HAP-1 (cell line): ENCODE measurements around the gene STOM.
A peak's percentile ranks its signal among the peaks of the same experiment; 100 is the strongest.
"Not testable (repeated sequence)": the region's sequence is repeated elsewhere in the genome, so short reads cannot be mapped to it uniquely, and the experiment has no call there.

ENCODE experiments used
- DNase-seq, 2 experiments: peaks; one replicate each; pipeline ENCODE4 v3.0.0-alpha.2; 2016 to 2020; ENCODE audit warnings: low spot score in 2 of 2
- H3K27me3 ChIP-seq: fragments of 250-450 bp; sonication (Bioruptor Pico); 2 replicates; pipeline ENCODE4 v1.5.1; 2020; ENCODE audit warnings: low read depth, mild to moderate bottlenecking, moderate library complexity
- H3K36me3 ChIP-seq: fragments of 250-450 bp; sonication (Bioruptor Pico); replicated peaks from 2 replicates; pipeline ENCODE4 v1.5.1; 2020; ENCODE audit warnings: mild to moderate bottlenecking
- H3K4me1 ChIP-seq: fragments of 250-450 bp; sonication (Bioruptor Pico); 2 replicates; pipeline ENCODE4 v1.5.1; 2020; ENCODE audit warnings: mild to moderate bottlenecking
- H3K4me3 ChIP-seq: fragments of 250-450 bp; sonication (Bioruptor Pico); 2 replicates; pipeline ENCODE4 v1.5.1; 2020; ENCODE audit warnings: mild to moderate bottlenecking, moderate library complexity
- H3K9me3 ChIP-seq: fragments of 250-450 bp; sonication (Bioruptor Pico); 2 replicates; pipeline ENCODE4 v1.5.1; 2020; ENCODE audit warnings: mild to moderate bottlenecking, moderate library complexity
- in situ Hi-C: fragments of 300-500 bp; cut with MboI; formaldehyde crosslinking; loops from 3 replicates; pipeline ENCODE4 v1.14.3; 2020; ENCODE audit warnings: low sequenced_read_pairs, inconsistent platforms, mixed read lengths

The STOM gene, protein sequence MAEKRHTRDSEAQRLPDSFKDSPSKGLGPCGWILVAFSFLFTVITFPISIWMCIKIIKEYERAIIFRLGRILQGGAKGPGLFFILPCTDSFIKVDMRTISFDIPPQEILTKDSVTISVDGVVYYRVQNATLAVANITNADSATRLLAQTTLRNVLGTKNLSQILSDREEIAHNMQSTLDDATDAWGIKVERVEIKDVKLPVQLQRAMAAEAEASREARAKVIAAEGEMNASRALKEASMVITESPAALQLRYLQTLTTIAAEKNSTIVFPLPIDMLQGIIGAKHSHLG

DNA sequence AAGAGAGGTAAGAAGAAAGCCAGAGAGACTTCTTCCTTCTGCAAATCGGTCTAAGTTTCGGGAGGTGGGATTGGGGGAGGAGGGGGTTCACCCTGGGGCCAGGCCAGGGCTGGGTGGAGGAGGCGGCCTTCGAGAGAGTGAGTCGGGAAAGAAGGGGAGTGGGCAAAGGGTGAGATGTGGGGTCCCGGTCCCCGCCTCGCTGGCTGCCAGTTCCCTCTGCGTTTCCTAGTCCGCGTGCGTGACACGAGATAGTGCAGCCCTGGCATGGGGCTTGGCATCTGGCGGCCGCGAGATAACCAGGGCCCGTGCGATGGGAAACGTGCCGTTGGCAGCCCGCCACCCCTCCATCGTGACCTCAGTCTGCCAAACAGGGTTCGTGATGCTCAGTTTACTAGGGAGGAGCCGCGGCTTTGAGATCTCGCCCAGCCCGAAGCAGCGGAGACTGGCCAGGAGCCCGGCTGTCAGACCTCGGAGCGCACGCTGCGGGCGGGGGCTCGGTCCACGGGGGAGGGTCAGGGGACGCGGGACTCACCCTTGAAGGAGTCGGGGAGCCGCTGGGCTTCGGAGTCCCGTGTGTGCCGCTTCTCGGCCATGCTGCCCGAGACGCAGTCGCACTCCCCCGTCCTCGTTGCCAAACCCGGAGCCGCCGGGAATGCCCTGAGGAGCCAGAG is at the start of gene STOM:
Gene STOM (minus strand): TSS at position 656 of the 671 bp plus-strand sequence. CDS start 63 bp downstream, at position 593.
- H3K36me3 ChIP-seq, result no peaks in the 10 kb centered on the region

DNA sequence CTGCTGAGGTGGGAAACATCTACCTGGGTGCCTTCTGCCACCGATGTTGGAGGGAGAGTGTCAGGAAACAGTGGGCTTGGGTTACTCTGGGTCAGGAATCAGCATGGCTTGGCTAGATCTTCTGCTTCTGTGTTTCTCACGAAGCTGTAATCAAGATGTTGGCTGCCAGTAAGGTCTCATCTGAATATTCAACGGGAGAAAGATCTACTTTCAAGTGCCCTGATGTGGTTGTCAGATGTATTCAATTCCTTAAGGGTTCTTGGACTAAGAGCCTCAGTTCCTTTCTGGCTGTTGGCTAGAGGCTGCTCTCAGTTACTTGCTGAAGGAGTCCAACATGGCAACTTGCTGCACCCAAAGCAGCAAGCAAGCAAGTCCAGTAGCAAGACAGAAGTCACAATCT is 41.9 kb upstream of the STOM start:
- Histone ChIP-seq H3K27me3 (peaks cover 8% of the 10 kb centered on the region; the same call in 1 of the 2 replicates), H3K36me3 (no peaks in the 10 kb centered on the region), H3K9me3 (no peaks in the 10 kb centered on the region), H3K4me1 (no peaks in the 10 kb centered on the region), H3K4me3 (no peak overlapping the region)
- in situ Hi-C loops, result no loop called here
- DNase-seq, result no peak

More for the DNA sequence above, at the start of gene STOM:
- Histone ChIP-seq H3K4me1 (peaks cover 20% of the 10 kb centered on the region), H3K27me3 (no peaks in the 10 kb centered on the region), H3K9me3 (no peaks in the 10 kb centered on the region), H3K4me3 (peak within 1 kb of the TSS; percentile 71)
- DNase-seq, result peak; percentile 25 to 72
- in situ Hi-C loops, result no loop called here

DNA sequence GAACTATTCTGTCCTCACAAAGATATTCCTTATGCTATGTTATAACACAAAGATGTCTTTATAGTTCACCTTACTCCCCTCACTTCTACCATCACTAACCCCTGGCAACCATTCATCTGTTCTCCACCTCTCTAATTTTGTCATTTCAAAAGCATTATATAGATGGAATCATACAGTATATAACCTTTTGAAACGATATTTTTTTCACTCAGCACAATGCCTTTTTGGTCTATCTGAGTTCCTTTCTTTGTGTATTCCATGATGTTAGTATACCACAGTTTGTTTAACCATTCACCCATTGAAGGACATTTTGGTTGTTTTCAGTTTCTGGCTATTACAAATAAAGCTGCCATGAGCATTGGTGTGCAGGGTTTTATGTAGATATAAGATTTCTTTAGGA is 35.8 kb upstream of the STOM start:
- Histone ChIP-seq H3K4me1 (no peaks in the 10 kb centered on the region), H3K4me3 (no peak overlapping the region), H3K36me3 (no peaks in the 10 kb centered on the region), H3K27me3 (peaks cover 8% of the 10 kb centered on the region; the same call in 1 of the 2 replicates), H3K9me3 (peaks cover 7% of the 10 kb centered on the region; the same call in 1 of the 2 replicates)
- in situ Hi-C loops, result no loop called here
- no peak for DNase-seq

DNA sequence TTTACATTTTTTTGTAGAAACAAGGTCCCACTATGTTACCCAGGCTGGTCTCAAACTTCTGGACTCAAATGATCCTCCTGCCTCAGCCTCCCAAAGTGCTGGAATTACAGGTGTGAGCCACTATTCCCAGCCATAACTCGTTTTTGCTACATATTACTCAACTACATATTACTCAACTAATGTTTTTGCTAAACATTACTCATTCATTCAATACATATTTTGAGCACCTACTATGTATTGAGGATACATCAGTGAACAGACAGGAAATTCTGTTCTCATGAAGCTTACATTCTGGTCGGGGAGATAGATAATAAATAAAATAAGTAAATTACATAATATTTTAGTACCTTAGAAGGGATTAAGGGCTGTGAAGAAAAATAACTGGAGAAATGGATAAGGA is 34.9 kb upstream of the STOM start:
- in situ Hi-C loops, result no loop called here
- peaks cover 7% of the 10 kb centered on the region; the same call in 1 of the 2 replicates for H3K9me3 ChIP-seq
- H3K4me1 ChIP-seq, result no peaks in the 10 kb centered on the region
- H3K4me3 ChIP-seq, result no peak overlapping the region
- DNase-seq, result no peak
- H3K27me3 ChIP-seq, result peaks cover 5% of the 10 kb centered on the region; the same call in 1 of the 2 replicates
- no peaks in the 10 kb centered on the region for H3K36me3 ChIP-seq

DNA sequence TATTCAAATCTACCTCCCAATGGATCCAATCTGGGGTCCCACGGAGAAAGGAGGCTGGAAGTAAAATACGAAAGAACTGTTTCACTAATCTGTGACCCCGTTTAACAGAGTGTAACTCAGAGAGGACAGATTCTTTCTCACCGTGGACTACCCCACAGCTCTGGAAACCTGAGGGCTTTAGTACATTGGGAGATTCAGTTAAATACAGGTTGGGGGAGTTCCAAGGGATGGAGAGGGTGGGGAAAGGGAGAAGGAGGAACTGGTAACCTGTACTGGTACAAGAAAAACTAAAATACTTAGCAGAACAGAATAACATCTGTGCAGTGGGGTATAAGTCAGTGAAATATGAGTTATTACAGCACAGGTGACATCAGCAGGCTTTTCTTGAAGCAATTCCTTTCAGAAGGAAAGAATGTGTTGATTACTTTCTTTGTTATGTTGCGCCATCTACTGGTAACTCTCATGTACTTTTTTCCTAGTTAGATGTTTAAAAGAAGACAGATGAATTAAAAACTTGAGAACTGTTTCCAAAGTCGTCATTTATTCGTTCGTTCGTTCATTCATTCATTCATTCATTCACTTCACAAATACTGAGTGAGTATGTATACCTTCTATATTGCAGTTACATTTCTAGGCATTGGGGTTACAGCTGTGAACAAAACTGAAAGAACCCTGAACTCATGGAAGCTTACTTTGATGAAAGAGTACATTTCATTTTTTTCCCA is 30.0 kb upstream of the STOM start:
- DNase-seq, result peak in 1 of 2 experiments; percentile 70
- H3K27me3 ChIP-seq, result no peaks in the 10 kb centered on the region
- H3K4me3 ChIP-seq, result no peak overlapping the region
- no peaks in the 10 kb centered on the region for H3K4me1 ChIP-seq
- H3K36me3 ChIP-seq, result no peaks in the 10 kb centered on the region
- in situ Hi-C loops, result loop anchor here (5.0 to 25.0 kb wide), 4 partner anchors 78 to 663 kb away; no protein-coding TSS in a partner anchor
- H3K9me3 ChIP-seq, result 0 out of 2 replicates have a peak, but pooled peaks cover 3% of the 10 kb centered on the region

DNA sequence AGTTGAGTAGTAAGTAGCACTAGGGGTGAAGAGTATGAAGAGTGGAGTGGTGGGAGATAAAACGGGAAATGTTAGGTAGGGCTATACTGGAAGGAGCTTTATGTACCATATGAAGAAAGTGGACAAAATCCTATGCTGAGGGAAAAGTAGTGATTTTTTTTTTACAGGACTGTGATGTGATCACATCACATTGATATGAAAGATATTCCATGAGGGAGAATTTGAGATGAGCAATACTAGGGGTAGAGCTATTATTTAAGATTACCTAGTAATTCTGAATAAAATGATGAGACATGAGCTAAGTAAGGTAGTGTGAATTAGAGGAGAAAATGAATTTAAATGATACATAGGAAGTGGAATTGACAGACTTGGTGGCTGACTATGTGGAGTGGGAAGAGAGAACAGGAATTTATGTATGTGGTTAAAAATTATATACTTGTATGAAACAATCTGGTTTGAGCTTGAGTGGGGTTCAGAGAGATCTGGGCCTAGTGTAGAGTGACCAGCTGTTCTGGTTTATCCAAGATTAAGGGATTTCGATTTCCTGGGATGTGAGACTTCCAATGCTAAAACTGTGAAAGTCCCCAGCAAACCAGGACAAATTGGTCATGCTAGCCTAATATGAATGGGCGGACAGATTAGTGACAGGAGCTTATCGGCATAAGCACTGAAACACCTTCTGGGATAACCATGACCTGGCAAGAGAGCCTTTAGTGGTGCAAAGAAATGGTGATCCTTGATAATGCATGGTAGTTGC is 29.3 kb upstream of the STOM start:
- no peaks in the 10 kb centered on the region for H3K36me3 ChIP-seq
- DNase-seq, result no peak
- H3K9me3 ChIP-seq, result 0 out of 2 replicates have a peak, but pooled peaks cover 3% of the 10 kb centered on the region
- no peak overlapping the region for H3K4me3 ChIP-seq
- in situ Hi-C loops, result loop anchor here (5.0 to 25.0 kb wide), 4 partner anchors 77 to 662 kb away; no protein-coding TSS in a partner anchor
- no peaks in the 10 kb centered on the region for H3K4me1 ChIP-seq
- no peaks in the 10 kb centered on the region for H3K27me3 ChIP-seq

DNA sequence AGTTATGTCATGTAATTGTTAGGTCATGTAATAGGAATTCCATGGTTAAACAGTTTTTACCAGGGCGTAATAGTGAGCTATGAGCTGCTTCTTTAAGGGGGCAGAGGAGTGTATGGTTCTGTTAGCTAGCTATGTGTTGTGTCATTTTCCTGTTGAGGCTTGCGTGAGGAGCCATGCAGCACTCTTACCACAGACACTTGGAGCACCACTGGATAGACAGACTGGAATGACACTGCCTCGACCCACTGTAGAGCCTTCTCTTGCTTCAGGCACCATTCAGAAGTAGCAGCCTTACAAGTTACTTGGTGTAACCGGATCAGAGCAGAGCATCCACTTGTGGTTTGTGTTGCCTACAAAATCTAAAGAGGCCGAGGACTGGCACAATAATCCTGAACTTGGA is 28.3 kb upstream of the STOM start:
- no peaks in the 10 kb centered on the region for H3K4me1 ChIP-seq
- H3K4me3 ChIP-seq, result no peak overlapping the region
- no peaks in the 10 kb centered on the region for H3K36me3 ChIP-seq
- in situ Hi-C loops, result loop anchor here (5.0 to 25.0 kb wide), 4 partner anchors 76 to 661 kb away; no protein-coding TSS in a partner anchor
- DNase-seq, result no peak
- 0 out of 2 replicates have a peak, but pooled peaks cover 3% of the 10 kb centered on the region for H3K9me3 ChIP-seq
- H3K27me3 ChIP-seq, result no peaks in the 10 kb centered on the region

DNA sequence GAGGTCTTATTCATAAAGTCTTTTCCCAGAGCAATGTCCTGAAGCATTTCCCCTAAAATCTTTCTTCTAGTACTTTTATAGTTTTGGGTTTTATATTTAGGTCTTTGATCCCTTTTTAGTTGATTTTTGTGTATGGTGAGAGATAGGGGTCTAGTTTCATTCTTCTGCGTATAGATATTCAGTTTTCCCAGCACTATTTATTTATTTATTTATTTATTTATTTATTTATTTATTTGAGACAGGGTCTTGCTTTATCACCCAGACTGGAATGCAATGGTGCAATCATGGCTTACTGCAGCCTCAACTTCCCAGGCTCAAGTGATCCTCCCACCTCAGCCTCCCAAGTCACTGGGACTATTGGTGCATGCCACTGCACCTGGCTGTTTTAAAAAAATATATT is 27.2 kb upstream of the STOM start:
- not testable (repeated sequence) for H3K36me3 ChIP-seq, H3K9me3 ChIP-seq, H3K4me1 ChIP-seq, H3K27me3 ChIP-seq, H3K4me3 ChIP-seq, DNase-seq
- in situ Hi-C loops, result loop anchor here (5.0 to 25.0 kb wide), 4 partner anchors 75 to 660 kb away; no protein-coding TSS in a partner anchor

DNA sequence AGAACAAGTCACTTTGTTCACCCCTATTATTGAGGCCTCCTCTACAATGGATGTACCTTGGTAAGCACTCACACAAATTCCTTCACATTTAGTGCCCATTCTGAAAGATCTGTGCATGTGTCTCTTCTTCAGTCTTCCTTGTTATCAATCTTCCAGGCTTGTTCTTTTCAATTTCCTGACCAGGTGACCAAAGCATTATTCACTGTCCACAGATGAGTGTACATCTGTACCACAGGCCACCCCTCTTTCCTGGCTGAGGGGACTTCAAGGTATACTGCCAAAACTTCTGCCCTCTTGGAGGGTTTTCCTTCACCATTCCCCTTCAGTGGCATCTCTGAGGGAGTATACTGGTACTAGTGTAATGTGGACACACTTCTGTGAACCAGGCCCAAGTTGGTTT is 25.5 kb upstream of the STOM start:
- DNase-seq, result no peak
- Histone ChIP-seq H3K4me1 (no peaks in the 10 kb centered on the region), H3K4me3 (no peak overlapping the region), H3K36me3 (no peaks in the 10 kb centered on the region), H3K9me3 (no peaks in the 10 kb centered on the region), H3K27me3 (no peaks in the 10 kb centered on the region)
- in situ Hi-C loops, result loop anchor here (5.0 to 25.0 kb wide), 4 partner anchors 73 to 658 kb away; no protein-coding TSS in a partner anchor

DNA sequence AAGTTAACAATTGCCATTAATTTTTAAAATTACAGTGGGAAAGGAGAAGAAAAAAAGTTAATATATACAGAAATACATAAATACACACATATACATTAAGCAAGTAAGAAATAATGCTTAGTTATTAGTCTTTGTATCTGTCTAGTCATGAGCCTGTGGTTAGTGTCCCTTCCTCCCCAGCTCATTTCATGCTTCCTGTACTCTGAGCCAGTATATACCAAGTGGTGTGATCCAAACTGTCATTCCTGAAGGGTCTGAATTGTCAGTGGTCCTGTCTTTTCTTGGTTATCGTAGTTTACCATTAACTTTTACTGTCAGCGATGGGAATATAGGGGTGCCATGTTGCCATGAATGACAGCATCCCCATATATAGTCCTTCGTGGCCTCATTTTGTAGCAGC is 24.2 kb upstream of the STOM start:
- no peaks in the 10 kb centered on the region for H3K4me1 ChIP-seq
- H3K36me3 ChIP-seq, result no peaks in the 10 kb centered on the region
- in situ Hi-C loops, result loop anchor here (10.0 to 25.0 kb wide), 2 partner anchors 409 to 657 kb away; no protein-coding TSS in a partner anchor
- no peaks in the 10 kb centered on the region for H3K9me3 ChIP-seq
- H3K4me3 ChIP-seq, result no peak overlapping the region
- DNase-seq, result no peak
- H3K27me3 ChIP-seq, result no peaks in the 10 kb centered on the region

DNA sequence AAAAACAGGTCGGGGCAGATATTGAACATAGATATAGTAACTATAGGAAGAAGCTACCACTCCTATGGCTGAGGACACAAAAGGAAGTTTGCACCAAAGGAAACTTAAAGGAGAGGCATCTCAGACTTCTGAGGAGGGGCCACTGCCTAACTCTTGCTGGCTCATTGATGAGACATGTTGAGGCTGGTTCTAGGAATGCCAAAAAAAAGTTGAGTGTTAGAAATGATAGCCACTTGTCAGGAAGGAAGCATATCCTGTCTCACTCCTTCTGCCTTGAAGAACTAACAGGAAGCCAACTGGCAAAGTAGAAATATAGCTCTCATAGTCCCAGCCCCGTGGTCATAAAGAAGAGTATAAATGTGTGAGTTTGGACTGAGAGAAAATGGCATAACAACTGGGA is 23.3 kb upstream of the STOM start:
- no peak for DNase-seq
- no peaks in the 10 kb centered on the region for H3K36me3 ChIP-seq
- no peak overlapping the region for H3K4me3 ChIP-seq
- H3K27me3 ChIP-seq, result no peaks in the 10 kb centered on the region
- in situ Hi-C loops, result loop anchor here (10.0 to 25.0 kb wide), 2 partner anchors 409 to 656 kb away; no protein-coding TSS in a partner anchor
- no peaks in the 10 kb centered on the region for H3K4me1 ChIP-seq
- H3K9me3 ChIP-seq, result no peaks in the 10 kb centered on the region

DNA sequence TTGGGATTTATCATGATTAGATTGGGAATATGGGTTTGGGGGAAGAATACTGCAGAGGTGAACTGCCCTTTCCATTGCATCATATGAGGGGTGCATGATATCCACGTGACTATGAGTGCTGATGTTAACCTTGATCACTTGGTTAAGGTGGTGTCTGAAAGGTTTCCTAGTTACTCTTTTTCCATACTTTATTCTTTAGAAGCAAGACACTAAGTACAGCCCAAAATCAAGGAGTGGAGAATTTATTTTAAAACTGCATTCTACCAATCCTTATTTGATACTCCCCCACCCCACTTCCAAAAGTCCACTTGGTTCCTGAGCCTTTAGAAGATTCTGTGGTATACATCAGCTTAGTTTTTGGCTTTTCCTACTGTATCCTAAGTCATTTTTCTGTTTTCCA is 20.3 kb upstream of the STOM start:
- H3K4me1 ChIP-seq, result no peaks in the 10 kb centered on the region
- H3K4me3 ChIP-seq, result no peak overlapping the region
- DNase-seq, result no peak
- no peaks in the 10 kb centered on the region for H3K9me3 ChIP-seq
- no peaks in the 10 kb centered on the region for H3K27me3 ChIP-seq
- no peaks in the 10 kb centered on the region for H3K36me3 ChIP-seq
- in situ Hi-C loops, result loop anchor here (10.0 to 25.0 kb wide), 2 partner anchors 406 to 653 kb away; no protein-coding TSS in a partner anchor
